HepG2 (cell line): ENCODE results near the gene DNAJC10. TPM values are rescaled to one million over a fixed set of nuclear protein-coding genes. Genes with fewer than 3 reads are reported as not detected.

Experiments
- HOXA3 ChIP-seq: sonication (generic); formaldehyde crosslinking; IDR thresholded peaks from 2 replicates; pipeline ENCODE4 v1.5.0; 2020; ENCODE audit warnings: missing genetic modification reagents
- MYNN ChIP-seq: sonication (generic); formaldehyde crosslinking; IDR thresholded peaks from 2 replicates; pipeline ENCODE4 v1.4.0; 2020; ENCODE audit warnings: mild to moderate bottlenecking, low read depth, missing genetic modification reagents
- PPARG ChIP-seq: conservative IDR thresholded peaks from 2 replicates; pipeline ENCODE4 v1.6.1; 2016; ENCODE audit warnings: missing biosample characterization, missing genetic modification reagents
- RBFOX2 ChIP-seq: fragments of 200-400 bp; formaldehyde crosslinking; IDR thresholded peaks from 2 replicates; pipeline ENCODE4 v1.6.1; 2017; ENCODE audit warnings: low read depth, mild to moderate bottlenecking, low read length
- SP2 ChIP-seq: sonication (generic); formaldehyde crosslinking; IDR thresholded peaks from 2 replicates; pipeline ENCODE4 v1.5.1; 2020; ENCODE audit warnings: mild to moderate bottlenecking, missing genetic modification reagents
- TCF7L2 ChIP-seq: IDR thresholded peaks from 2 replicates; pipeline ENCODE4 v1.6.1; 2011; ENCODE audit warnings: mild to moderate bottlenecking, low read depth, low read length, moderate library complexity
- ZFP36L1 ChIP-seq: sonication (generic); formaldehyde crosslinking; IDR thresholded peaks from 2 replicates; pipeline ENCODE4 v1.8.0; 2022; ENCODE audit warnings: mild to moderate bottlenecking, missing genetic modification reagents, moderate library complexity
- ZNF12 ChIP-seq: sonication (generic); formaldehyde crosslinking; IDR thresholded peaks from 2 replicates; pipeline ENCODE4 v1.5.0; 2020; ENCODE audit warnings: missing genetic modification reagents
- polyA plus RNA-seq, 8 experiments: library from polyadenylated mRNA; depleted of rRNA in 3 of 8; stranded (reverse) in 7 of 8; unstranded in 1 of 8; fragments of >200 nt; fragmentation: Illumina TruSeq in 4 of 8; extraction: Trizol in 4 of 8; gene quantifications; 2 replicates each; pipeline versions ENCODE4 v1.2.1 to v1.2.3, GENCODE V29; 2011 to 2016; ENCODE audit warnings: low read depth in 4 of 8, missing spikeins in 1 of 8, mixed read lengths in 1 of 8; ENCODE audit not compliant: insufficient read depth in 1 of 8
- total RNA-seq, 5 experiments: library from RNA; depleted of rRNA; stranded (reverse); fragments of >200 nt; fragmentation: Illumina TruSeq; extraction: Trizol; gene quantifications; 2 replicates each; pipeline ENCODE4 v1.2.3, GENCODE V29; 2016; ENCODE audit warnings: low read depth in 1 of 5
- TF ChIP-seq, protein P1 (sequence below): sonication (generic); formaldehyde crosslinking; IDR thresholded peaks from 2 replicates; pipeline ENCODE4 v1.8.1; 2022; ENCODE audit warnings: low read depth, mild to moderate bottlenecking, missing genetic modification reagents
- TF ChIP-seq, protein P2 (sequence below): sonication (generic); formaldehyde crosslinking; IDR thresholded peaks from one replicate; pipeline ENCODE4 v1.5.1; 2020; ENCODE audit warnings: mild to moderate bottlenecking, missing genetic modification reagents; ENCODE audit errors: not compliant biosample characterization
- TF ChIP-seq, protein P3 (sequence below): sonication (generic); formaldehyde crosslinking; IDR thresholded peaks from 2 replicates; pipeline ENCODE4 v1.5.0; 2020; ENCODE audit warnings: mild to moderate bottlenecking, missing genetic modification reagents

The DNAJC10 gene
- total and polyA plus RNA-seq, 2 of the 13 experiments (the other 11 are each of a cell fraction or from before 2014, with no cell fraction given), result 44.1 to 178 TPM

DNA sequence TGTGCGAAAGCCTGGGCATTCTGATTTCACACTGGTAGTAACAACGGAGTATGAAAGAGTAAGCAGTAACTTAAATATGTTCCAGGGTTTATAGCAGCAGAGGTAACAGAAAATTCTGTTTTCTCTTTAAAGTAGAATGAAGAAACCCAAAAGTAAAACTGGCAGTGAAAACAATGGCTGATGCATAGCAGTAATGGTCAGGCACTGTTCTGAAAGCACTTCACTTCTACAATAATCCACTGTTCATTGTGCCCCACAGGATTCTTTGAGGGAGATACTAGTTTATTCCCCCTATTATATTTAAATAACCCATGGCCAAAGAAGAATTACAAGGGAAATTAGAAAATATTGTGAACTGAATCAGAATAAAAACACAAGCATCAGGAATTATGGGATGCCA is 9.3 kb upstream of the DNAJC10 start (continued):
- TF ChIP-seq, protein P1, sequence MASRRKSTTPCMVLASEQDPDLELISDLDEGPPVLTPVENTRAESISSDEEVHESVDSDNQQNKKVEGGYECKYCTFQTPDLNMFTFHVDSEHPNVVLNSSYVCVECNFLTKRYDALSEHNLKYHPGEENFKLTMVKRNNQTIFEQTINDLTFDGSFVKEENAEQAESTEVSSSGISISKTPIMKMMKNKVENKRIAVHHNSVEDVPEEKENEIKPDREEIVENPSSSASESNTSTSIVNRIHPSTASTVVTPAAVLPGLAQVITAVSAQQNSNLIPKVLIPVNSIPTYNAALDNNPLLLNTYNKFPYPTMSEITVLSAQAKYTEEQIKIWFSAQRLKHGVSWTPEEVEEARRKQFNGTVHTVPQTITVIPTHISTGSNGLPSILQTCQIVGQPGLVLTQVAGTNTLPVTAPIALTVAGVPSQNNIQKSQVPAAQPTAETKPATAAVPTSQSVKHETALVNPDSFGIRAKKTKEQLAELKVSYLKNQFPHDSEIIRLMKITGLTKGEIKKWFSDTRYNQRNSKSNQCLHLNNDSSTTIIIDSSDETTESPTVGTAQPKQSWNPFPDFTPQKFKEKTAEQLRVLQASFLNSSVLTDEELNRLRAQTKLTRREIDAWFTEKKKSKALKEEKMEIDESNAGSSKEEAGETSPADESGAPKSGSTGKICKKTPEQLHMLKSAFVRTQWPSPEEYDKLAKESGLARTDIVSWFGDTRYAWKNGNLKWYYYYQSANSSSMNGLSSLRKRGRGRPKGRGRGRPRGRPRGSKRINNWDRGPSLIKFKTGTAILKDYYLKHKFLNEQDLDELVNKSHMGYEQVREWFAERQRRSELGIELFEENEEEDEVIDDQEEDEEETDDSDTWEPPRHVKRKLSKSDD (CRISPR knock-in tag), result no peak
- no peak for TF ChIP-seq RBFOX2
- no peak for TF ChIP-seq MYNN
- TF ChIP-seq, protein P2, sequence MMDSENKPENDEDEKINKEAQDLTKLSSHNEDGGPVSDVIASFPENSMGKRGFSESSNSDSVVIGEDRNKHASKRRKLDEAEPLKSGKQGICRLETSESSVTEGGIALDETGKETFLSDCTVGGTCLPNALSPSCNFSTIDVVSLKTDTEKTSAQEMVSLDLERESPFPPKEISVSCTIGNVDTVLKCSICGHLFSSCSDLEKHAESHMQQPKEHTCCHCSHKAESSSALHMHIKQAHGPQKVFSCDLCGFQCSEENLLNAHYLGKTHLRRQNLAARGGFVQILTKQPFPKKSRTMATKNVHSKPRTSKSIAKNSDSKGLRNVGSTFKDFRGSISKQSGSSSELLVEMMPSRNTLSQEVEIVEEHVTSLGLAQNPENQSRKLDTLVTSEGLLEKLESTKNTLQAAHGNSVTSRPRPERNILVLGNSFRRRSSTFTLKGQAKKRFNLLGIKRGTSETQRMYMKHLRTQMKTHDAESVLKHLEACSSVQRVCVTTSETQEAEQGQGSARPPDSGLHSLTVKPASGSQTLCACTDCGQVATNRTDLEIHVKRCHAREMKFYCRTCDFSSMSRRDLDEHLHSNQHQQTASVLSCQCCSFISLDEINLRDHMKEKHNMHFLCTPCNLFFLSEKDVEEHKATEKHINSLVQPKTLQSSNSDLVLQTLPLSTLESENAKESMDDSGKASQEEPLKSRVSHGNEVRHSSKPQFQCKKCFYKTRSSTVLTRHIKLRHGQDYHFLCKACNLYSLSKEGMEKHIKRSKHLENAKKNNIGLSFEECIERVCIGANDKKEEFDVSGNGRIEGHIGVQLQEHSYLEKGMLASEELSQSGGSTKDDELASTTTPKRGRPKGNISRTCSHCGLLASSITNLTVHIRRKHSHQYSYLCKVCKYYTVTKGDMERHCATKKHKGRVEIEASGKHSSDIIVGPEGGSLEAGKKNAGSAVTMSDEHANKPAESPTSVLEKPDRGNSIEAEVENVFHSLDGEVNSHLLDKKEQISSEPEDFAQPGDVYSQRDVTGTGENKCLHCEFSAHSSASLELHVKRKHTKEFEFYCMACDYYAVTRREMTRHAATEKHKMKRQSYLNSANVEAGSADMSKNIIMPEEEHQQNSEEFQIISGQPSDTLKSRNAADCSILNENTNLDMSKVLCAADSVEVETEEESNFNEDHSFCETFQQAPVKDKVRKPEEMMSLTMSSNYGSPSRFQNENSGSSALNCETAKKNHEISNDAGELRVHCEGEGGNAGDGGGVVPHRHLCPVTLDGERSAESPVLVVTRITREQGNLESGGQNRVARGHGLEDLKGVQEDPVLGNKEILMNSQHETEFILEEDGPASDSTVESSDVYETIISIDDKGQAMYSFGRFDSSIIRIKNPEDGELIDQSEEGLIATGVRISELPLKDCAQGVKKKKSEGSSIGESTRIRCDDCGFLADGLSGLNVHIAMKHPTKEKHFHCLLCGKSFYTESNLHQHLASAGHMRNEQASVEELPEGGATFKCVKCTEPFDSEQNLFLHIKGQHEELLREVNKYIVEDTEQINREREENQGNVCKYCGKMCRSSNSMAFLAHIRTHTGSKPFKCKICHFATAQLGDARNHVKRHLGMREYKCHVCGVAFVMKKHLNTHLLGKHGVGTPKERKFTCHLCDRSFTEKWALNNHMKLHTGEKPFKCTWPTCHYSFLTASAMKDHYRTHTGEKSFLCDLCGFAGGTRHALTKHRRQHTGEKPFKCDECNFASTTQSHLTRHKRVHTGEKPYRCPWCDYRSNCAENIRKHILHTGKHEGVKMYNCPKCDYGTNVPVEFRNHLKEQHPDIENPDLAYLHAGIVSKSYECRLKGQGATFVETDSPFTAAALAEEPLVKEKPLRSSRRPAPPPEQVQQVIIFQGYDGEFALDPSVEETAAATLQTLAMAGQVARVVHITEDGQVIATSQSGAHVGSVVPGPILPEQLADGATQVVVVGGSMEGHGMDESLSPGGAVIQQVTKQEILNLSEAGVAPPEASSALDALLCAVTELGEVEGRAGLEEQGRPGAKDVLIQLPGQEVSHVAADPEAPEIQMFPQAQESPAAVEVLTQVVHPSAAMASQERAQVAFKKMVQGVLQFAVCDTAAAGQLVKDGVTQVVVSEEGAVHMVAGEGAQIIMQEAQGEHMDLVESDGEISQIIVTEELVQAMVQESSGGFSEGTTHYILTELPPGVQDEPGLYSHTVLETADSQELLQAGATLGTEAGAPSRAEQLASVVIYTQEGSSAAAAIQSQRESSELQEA (CRISPR knock-in tag), result no peak
- TF ChIP-seq ZNF12 (CRISPR knock-in tag), result no peak
- TF ChIP-seq, protein P3, sequence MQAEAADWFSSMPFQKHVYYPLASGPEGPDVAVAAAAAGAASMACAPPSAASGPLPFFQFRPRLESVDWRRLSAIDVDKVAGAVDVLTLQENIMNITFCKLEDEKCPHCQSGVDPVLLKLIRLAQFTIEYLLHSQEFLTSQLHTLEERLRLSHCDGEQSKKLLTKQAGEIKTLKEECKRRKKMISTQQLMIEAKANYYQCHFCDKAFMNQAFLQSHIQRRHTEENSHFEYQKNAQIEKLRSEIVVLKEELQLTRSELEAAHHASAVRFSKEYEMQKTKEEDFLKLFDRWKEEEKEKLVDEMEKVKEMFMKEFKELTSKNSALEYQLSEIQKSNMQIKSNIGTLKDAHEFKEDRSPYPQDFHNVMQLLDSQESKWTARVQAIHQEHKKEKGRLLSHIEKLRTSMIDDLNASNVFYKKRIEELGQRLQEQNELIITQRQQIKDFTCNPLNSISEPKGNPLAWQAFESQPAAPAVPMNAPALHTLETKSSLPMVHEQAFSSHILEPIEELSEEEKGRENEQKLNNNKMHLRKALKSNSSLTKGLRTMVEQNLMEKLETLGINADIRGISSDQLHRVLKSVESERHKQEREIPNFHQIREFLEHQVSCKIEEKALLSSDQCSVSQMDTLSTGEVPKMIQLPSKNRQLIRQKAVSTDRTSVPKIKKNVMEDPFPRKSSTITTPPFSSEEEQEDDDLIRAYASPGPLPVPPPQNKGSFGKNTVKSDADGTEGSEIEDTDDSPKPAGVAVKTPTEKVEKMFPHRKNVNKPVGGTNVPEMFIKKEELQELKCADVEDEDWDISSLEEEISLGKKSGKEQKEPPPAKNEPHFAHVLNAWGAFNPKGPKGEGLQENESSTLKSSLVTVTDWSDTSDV (CRISPR knock-in tag), result no peak
- no peak for TF ChIP-seq HOXA3 (CRISPR knock-in tag)
- TF ChIP-seq ZFP36L1 (CRISPR knock-in tag), result no peak
- TF ChIP-seq TCF7L2, result no peak
- TF ChIP-seq SP2 (CRISPR knock-in tag), result no peak
- TF ChIP-seq PPARG (CRISPR knock-in tag), result no peak
